HG03432 (cell line): ENCODE measurements around the gene CTNNBIP1.
"Not testable (repeated sequence)": the region's sequence is repeated elsewhere in the genome, so short reads cannot be mapped to it uniquely, and the experiment has no call there.

Experiments used
- ATAC-seq: cut with Tn5 transposase; IDR thresholded peaks from one replicate; pipeline ENCODE4 v1.9.1; 2021; ENCODE audit warnings: mild to moderate bottlenecking, moderate library complexity; ENCODE audit not compliant: unreplicated experiment

The CTNNBIP1 gene, protein sequence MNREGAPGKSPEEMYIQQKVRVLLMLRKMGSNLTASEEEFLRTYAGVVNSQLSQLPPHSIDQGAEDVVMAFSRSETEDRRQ

DNA sequence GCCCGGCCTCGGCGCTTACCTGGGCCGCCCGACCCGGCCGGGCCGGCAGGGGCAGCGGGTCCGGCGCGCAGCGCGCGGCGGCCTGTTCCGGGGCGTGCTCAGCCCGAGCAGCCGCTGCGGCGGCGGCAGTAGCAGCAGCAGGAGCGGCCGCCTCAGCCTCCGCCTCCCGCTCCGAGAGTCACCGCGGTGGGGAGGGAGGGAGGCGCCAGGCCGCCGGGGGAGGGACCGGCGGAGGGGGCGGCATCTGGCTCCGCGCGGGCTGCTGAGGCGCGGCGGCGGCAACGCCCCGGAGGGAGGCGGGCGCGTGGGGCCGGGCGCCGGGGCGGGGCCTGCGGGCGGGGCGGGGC is at the start of gene CTNNBIP1:
Gene CTNNBIP1, minus strand, starts transcription at position 194 of the 347 bp plus-strand sequence. CDS start 38,205 bp downstream, outside the sequence.
- peak; percentile 79 for ATAC-seq

GRCh38 chr1:9957726-9958125 is 47.7 kb upstream of the CTNNBIP1 start:
- ATAC-seq: no peak

DNA sequence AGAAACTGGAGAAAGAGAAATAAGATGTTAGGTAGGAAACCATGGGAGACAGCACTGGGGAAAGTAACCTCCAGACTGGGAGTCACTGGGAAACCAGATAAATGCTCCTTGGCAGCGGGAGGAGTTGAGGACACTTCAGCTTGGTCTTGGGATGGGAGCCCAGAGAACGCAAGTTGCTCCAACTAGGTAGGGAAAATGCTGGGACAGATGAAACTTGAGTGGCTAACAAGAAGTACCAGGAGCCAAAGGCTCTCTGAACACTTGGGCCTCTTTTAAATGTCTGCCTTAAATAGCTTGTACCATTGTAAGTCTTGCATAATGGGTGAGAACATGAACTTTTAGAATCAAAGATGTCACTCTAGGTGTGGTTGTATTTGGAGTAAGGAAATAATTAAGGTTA is 36.2 kb upstream of the CTNNBIP1 start:
- no peak for ATAC-seq

GRCh38 chr1:9942939-9943788 is 33.1 kb upstream of the CTNNBIP1 start, which contains the start of the genes LZIC and NMNAT1:
Gene LZIC (minus strand): TSS chr1:9943391. CDS start chr1:9936619, 6,772 bp downstream.
Gene NMNAT1 (plus strand): TSS chr1:9943475. CDS start chr1:9972074, 28,599 bp downstream.
- peak; percentile 97 for ATAC-seq

- ATAC-seq: peak; percentile 32
Observed at GRCh38 chr1:9942399-9942938, 32.4 kb upstream of the CTNNBIP1 start.

DNA sequence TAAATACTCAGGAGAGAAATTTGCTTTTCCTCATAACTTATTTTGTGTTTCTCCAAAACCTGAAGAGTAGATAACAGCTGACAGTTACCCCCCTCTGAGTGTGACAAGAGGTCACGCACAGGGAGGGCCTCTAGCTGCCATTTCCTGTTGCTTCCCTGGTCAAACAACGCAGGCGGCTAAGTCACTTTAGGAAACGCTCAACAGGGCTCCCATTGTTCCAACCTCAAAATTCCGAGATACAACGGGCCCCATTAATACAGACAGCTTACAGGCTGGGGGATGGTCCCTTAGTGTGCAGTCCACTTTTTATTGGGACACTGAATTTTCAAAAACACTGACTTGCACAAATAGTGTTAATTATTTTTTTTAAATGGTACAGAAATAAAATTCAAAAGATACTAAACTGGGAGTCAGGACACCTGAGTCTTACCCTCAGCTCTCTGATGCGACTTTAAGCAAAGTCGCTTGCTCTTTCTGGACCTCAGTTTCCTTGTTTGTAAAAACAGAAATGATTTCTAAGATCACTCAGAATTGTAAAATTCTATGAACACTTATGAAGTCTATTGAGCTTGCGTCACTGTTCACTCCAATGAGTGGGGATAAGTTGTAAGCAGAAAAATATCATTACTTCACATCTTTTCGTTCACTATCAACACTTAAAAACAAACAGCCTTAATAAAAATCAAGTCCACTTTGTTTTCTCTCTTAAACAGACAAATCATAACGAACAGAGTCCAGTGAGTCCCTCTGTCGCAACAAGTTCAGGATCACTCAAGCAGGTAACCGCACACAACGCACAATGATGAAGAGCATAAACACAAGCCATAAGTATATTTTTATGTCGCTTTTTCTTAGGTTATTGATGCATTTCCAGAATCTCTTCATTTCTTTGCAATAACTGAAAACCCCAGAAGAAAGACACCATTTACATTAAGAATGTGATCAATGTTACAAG is 19.6 kb upstream of the CTNNBIP1 start:
- no peak for ATAC-seq

DNA sequence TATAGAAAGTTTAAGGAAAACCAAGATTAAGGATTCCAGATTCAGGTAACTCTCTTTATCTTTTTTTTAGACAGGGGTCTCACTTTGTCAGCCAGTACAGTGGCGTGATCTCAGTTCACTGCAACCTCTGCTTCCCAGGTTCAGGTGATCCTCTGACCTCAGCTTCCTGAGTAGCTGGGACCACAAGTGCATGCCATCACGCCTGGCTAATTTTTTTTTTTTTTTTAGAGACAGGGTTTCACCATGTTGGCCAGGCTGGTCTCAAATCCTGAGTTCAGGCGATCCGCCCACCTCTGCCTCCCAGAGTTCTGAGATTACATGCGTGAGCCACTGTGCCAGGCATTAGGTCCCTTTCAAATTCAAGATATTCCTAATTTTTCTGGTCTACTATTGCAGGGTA is 17.2 kb upstream of the CTNNBIP1 start:
- ATAC-seq: no peak

DNA sequence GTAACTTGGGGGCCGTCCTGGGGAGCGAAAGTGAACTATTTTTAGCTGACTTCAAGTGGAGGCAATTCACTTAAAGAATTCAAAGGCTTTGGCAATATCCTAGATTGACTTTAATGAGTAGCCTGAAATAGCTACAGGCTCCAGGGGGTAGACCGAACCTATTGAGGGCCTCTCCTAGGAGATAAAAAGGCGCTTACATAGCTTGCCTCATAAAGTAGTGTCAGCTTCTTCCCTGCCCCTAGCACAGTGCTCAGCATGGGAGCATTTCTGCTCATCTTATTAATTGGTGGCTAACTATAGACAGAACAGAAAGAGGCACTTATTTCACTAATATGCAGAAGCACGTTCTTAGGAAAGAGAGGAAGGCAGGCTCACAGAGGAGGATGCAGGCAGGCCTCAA is 12.3 kb upstream of the CTNNBIP1 start:
- no peak for ATAC-seq

GRCh38 chr1:9920606-9921005 is 10.5 kb upstream of the CTNNBIP1 start:
- no peak for ATAC-seq

DNA sequence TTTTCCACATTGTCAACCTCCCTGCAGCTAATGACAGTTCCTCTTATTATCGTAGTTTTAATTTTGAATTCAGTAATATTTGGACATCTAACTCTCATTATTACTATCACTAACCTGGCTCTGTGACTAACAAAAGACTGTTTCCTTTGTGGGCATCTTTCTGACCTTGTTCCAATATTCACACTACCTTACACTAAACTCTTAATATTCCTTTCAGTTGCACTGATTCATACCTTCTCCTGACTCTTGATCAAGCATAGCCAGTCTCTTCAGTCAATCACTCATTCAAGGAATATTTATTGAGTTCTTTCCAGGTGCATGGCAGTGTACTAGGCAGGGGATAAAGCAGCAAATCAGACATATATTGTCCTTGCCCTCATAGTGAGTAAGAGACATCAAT is 7.8 kb upstream of the CTNNBIP1 start:
- ATAC-seq: no peak

GRCh38 chr1:9917495-9917894 is 7.4 kb upstream of the CTNNBIP1 start:
- ATAC-seq: not testable (repeated sequence)

DNA sequence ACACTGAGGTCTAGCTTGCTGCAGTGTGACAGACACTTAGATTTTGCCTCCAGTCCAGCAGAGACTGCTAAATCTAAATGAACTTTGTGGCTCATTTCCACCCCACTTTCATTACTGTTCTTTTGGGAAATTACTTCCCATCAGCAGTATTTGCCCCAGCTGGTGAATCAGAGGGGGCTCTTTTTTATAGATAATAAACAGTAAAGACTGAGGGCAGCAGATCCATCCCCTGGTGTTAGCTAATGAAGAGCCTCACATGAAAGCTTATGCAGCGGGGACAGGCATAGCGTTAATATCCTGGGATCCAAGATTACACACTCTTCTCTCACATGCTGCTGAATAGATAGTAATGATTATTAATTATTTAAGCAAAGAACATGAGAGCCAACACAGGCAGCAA is 6.4 kb upstream of the CTNNBIP1 start:
- no peak for ATAC-seq

GRCh38 chr1:9914610-9914937 is 4.5 kb upstream of the CTNNBIP1 start:
- ATAC-seq: no peak

DNA sequence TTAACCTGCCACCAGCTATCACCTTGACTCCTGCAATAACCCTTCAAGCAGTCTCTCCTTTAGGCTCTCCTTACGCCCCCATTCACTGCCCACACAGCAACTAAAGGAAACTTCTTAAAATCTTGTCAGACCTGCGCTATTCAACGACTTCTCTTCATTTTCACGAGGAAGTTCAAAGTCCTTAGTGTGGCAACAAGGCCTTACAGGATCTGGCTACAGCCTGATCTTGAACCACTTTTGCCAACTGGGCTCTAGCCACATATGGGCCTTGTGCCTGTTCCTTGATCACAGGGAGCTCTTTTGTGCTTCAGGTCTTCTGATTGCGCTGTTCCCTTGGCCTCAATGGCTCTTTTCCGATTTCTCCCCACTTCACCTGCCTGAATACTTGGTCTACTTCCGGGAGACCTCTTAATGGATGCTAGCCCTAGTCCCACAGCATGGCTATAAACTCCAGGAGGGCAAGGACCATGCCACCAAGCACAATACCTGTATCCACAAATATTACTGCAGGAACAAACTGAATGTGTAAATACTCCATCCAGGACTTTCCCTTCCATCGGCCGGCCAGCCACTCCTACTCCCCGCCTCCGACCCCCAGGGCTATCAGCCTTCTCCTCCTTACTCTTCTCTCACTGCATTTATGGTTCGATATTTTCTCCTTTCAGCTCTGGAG is 2.3 kb upstream of the CTNNBIP1 start:
- no peak for ATAC-seq

DNA sequence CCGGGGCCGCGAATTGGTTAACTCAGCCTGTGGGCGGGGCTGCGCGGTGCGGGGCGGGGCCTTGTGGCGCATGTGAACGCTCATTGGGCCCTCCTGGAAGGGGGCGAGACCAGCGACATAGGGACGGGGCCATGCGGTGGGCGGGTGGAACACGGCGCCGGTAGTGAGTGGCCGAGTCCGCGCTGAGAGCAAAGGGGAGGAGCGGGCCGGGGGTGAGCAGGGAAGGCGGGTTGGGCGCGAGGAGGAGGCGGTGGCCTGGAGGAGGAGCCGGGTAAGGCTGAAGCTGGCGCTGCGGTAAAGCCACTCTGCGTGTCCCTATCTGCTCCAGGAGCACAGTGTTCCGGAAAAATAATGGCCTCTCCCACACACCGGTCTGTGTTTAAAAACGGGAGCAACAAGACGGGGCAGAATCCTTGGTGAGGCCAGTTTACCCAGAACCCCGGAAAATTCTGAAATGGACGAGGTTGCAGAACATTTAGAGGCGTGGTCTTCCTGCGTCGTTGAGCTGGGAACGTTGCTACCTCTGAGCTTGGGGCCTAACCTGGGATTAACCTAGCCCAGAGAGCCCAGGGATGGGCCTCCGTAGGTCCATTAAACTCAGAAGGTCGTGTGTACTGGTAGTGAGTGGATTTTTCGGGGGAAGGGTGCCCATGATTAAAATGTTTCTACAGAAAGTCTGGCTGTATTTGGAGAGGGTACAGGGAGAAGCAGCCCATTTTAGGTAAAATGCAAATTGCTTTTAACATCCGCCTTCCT is 532 bp upstream of the CTNNBIP1 start:
- peak; percentile 90 for ATAC-seq

- peak; percentile 16 for ATAC-seq
Observed at GRCh38 chr1:9909234-9910046, 629 bp downstream of the CTNNBIP1 start.

DNA sequence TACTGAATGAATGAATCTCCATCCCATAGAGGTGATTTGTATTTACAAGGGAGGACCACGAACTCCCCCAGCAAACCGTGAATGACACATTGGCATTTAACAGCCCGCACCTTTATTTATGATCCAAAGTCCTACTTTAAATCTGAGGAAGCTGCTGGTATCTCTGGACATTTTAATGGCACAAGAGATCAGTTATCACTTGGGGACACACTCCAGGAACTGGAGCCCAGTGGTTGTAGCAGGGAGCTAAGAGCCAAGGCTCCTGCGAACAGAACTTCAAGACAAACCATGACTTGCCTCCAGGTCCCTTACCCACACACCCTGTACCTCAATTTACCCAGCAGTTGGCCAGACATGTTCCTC is 1.2 kb downstream of the CTNNBIP1 start:
- no peak for ATAC-seq

DNA sequence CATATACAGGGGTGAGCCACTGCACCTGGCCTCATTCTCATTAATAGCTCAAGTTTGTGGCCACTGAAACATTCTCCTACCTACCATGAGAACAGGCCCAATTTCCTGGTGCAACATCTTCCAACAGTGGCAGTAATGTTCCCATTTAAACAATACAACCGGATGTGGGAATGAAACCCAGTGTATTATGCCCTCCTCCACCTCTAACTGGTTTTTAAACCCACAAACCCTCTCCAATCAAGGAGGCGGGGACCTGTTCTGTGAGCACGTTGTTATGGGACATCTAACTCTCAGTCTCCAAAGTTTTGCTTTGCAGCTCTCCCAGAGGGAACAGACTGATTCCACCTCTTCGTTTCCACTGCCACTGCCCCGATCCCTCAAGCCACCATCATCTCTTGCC is 2.6 kb downstream of the CTNNBIP1 start:
- ATAC-seq: no peak

GRCh38 chr1:9906466-9906865 is 3.6 kb downstream of the CTNNBIP1 start:
- no peak for ATAC-seq
